Femur (tissue), 1 donor: Measurements from ENCODE around the gene TTLL6.
"Not testable (repeated sequence)": the region's sequence is repeated elsewhere in the genome, so short reads cannot be mapped to it uniquely, and the experiment has no call there.

Source experiments
- DNase-seq: peaks from one replicate; pipeline ENCODE4 v3.0.0-alpha.2; 2017

The TTLL6 gene

GRCh38 chr17:48722201-48722907 lies 94.7 kb downstream of the TTLL6 start, which contains the start of gene PRAC1:
Gene PRAC1, minus strand, starts transcription at chr17:48722518. Its CDS starts 126 bp downstream, at chr17:48722392.
- no peak for DNase-seq

DNA sequence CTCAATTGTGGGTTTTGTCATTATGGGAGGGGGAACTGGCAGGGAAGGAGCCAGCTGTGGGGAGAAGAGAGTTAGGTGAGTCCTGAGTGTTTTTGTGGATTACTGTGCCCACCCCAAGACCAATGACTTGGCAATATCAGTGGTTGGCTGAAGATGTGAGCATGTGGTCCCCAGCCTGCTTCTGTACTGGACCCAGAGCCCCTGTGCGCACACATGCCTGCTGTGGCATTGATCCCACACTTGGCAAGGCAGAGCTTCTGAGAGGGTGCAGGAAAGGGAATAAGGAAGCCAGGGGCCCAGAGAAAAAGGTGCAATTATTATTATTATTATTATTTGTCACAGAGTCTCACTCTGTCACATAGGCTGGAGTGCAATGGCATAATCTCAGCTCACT lies 96.0 kb downstream of the TTLL6 start:
- no peak for DNase-seq

- no peak for DNase-seq
These were observed 96.6 kb downstream of the TTLL6 start for GRCh38 chr17:48720266-48721008.

- no peak for DNase-seq
These were observed 97.3 kb downstream of the TTLL6 start for GRCh38 chr17:48719642-48720265.

GRCh38 chr17:48718761-48719641 lies 98.0 kb downstream of the TTLL6 start:
- peak; percentile 36 for DNase-seq

DNA sequence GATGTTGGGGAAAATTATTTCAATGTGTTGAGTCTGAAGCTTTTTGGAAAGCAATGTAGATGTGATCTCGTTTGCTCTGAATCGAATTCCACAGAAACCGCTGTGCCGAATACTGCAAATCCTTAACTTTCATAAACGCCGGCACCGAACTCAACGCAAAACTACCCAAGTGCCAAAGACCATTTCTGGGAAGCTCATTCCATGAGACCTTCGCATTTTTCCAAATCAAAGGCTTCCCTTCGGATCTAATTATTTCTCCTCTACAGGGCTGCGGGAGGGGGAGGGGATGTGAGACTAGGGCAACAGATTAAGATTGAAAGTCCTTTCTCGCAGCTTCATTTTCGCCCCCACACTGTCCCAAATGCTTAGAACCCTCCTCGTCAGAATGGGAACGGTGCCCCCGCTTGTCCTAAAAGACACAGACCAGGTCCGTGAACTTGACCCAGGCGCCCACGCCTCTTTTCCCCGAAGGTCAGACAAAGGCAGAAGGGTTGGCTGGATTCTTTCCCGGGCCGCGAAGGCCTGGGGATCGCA lies 98.7 kb downstream of the TTLL6 start:
- peak; percentile 32 for DNase-seq

- no peak for DNase-seq
These were observed 99.4 kb downstream of the TTLL6 start for GRCh38 chr17:48717367-48718226.

GRCh38 chr17:48716549-48716948 lies 100.5 kb downstream of the TTLL6 start:
- DNase-seq: not testable (repeated sequence)

DNA sequence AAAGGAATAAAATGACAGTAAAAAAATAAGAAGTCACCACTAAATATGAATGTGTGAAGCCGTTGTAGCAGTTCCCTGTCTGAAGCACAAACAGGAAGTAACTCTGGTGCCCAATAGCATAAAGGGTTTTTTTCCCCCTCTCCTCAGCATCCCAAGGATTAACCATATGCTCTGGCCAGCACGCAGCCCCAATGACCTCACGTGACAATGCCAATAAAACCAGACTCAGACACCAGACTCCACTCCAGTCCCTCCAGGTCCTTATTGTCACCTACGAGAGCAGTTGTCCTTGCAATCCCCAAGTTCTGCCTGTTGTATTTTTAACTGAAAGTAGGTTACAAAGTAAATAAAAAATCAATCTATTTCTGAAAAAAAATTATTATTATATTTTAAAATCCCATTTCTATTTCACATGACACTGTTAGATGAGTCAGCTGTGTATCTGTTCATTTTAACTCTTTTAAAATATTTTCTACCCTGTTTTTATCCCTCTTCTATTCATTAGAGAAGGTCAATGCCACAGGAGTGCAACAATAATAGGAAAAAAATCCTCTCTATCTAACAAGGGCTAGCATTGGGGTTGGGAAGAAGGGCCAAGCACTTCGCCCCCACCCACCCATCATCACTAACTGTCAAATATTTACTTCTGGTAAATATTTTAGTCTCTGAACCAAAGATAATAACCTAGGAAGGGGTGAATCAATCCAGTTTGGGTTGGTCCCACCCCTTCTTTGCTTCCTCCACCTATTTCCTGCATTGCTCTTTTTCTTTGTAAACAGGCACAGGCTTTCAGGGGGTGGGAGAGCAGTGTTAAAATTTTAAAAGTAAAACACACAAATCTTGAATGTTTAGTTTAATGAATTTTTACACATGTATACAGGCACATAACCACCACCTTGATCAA lies 101.3 kb downstream of the TTLL6 start:
- no peak for DNase-seq
